ENCODE results near the gene SPON1. TPM values are rescaled to one million over a fixed set of nuclear protein-coding genes. Genes with fewer than 3 reads are reported as not detected.

Gene SPON1
- total RNA-seq (2022; extraction: Qiagen RNA extraction; ENCODE audit: low read depth): 0.02 TPM in 1 of 5 replicates, not detected in the others

DNA sequence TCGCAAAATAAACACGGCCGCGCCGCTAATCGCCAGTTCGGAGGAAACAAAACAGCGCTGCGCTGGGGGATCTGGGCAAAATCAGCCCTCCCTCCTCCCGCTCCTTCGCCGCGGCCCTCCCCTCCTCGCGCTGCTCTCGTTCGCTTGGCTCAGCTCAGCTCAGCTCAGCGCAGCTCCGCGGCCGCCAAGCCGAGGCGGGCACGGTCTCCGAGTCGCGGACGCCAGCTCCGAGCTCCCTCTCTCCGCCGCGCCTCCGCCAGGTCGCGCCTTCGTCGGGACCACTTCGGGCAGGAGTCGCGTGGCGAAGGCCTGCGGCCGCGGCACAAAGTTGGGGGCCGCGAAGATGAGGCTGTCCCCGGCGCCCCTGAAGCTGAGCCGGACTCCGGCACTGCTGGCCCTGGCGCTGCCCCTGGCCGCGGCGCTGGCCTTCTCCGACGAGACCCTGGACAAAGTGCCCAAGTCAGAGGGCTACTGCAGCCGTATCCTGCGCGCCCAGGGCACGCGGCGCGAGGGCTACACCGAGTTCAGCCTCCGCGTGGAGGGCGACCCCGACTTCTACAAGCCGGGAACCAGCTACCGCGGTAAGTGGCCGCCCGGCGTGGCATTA is at the start of gene SPON1:
Gene SPON1, plus strand, starts transcription at position 162 of the 607 bp plus-strand sequence. Its CDS starts 182 bp downstream, at position 344.

Measured in A549 treated with RU486 at 1 μM for 4 hours (cell line).